ENCODE data around the gene LRCH3. TPM values are rescaled to one million over a fixed set of nuclear protein-coding genes. Genes with fewer than 3 reads are reported as not detected.
A peak's percentile ranks its signal among the peaks of the same experiment; 100 is the strongest.
"Not testable (repeated sequence)": the region's sequence is repeated elsewhere in the genome, so short reads cannot be mapped to it uniquely, and the experiment has no call there.

LRCH3 gene
- total RNA-seq, 1 experiment from 2014 or later = 75.8 TPM

DNA sequence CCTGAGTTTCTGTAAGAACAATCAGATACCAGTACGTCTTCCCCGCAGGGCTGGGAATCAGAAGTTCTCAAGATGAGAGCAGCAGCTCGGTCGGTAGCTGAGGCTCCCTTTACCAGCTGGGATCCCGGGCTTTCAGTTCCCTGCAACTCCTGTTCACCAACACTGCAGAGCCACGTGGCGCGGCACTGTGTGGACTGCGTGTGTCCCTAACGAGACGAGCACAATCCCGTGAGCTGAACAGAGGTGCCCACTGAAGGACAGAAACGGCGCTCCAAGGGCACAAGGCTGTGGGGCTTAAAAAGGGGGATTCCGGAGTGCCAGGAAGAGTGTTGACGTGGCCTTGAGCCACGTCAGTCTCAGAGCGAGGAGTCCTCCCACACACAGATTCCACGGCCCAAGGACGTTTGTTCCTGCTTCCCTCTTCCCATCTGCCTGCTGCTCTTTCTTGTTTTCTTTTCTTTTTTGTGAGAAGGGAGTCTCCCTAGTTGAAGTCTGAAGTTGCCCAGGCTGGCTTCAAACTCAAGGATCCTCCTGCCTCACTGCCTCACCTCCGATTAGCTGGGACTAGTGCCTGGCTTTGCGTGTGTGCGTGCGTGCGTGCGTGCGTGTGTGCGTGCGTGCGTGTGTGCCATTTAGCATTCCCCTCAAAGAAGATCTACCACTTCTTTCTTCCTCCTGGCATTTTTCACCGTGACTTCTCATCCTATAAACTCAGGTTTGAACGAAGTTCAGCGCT, 121.9 kb downstream of the LRCH3 start:
- no TSS peak for BruUV-seq (replicated peaks)
- Histone ChIP-seq H3K9me3 (ENCODE audit: control insufficient read depth, insufficient read depth, low read depth, low read length) (no peaks in the 10 kb centered on the region), H3K4me1 (ENCODE audit: control insufficient read depth, insufficient read depth, low read length) (no peaks in the 10 kb centered on the region), H3K27ac (ENCODE audit: low read length) (no peak overlapping the region), H3K4me3 (ENCODE audit: low read depth in 2 of 2, low read length in 2 of 2) (peak overlapping the region in 1 of 2 experiments; percentile 19; a peak in 2 of 4 replicates), H3K27me3 (ENCODE audit: control insufficient read depth, insufficient read depth, low read length) (no peaks in the 10 kb centered on the region), H3K36me3 (ENCODE audit: control insufficient read depth, insufficient read depth, low read length) (no peaks in the 10 kb centered on the region)
- TF ChIP-seq, protein P1, sequence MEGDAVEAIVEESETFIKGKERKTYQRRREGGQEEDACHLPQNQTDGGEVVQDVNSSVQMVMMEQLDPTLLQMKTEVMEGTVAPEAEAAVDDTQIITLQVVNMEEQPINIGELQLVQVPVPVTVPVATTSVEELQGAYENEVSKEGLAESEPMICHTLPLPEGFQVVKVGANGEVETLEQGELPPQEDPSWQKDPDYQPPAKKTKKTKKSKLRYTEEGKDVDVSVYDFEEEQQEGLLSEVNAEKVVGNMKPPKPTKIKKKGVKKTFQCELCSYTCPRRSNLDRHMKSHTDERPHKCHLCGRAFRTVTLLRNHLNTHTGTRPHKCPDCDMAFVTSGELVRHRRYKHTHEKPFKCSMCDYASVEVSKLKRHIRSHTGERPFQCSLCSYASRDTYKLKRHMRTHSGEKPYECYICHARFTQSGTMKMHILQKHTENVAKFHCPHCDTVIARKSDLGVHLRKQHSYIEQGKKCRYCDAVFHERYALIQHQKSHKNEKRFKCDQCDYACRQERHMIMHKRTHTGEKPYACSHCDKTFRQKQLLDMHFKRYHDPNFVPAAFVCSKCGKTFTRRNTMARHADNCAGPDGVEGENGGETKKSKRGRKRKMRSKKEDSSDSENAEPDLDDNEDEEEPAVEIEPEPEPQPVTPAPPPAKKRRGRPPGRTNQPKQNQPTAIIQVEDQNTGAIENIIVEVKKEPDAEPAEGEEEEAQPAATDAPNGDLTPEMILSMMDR (IDR thresholded peaks at IDR 0.05) = no peak
- TF ChIP-seq POLR2AphosphoS5 (IDR thresholded peaks at IDR 0.05; ENCODE audit: low read depth, low read length) (no peak), SIN3A (IDR thresholded peaks at IDR 0.05; ENCODE audit: borderline replicate concordance, insufficient read depth, low read depth, low read length) (no peak), TCF7L2 (IDR thresholded peaks at IDR 0.05; ENCODE audit: low read depth, low read length) (no peak)
- TF ChIP-seq, protein P2, sequence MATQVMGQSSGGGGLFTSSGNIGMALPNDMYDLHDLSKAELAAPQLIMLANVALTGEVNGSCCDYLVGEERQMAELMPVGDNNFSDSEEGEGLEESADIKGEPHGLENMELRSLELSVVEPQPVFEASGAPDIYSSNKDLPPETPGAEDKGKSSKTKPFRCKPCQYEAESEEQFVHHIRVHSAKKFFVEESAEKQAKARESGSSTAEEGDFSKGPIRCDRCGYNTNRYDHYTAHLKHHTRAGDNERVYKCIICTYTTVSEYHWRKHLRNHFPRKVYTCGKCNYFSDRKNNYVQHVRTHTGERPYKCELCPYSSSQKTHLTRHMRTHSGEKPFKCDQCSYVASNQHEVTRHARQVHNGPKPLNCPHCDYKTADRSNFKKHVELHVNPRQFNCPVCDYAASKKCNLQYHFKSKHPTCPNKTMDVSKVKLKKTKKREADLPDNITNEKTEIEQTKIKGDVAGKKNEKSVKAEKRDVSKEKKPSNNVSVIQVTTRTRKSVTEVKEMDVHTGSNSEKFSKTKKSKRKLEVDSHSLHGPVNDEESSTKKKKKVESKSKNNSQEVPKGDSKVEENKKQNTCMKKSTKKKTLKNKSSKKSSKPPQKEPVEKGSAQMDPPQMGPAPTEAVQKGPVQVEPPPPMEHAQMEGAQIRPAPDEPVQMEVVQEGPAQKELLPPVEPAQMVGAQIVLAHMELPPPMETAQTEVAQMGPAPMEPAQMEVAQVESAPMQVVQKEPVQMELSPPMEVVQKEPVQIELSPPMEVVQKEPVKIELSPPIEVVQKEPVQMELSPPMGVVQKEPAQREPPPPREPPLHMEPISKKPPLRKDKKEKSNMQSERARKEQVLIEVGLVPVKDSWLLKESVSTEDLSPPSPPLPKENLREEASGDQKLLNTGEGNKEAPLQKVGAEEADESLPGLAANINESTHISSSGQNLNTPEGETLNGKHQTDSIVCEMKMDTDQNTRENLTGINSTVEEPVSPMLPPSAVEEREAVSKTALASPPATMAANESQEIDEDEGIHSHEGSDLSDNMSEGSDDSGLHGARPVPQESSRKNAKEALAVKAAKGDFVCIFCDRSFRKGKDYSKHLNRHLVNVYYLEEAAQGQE (IDR thresholded peaks at IDR 0.05; ENCODE audit: insufficient read depth in 1 of 2, low read depth in 2 of 2, low read length in 1 of 2) = no peak
- in situ Hi-C loops (cut with HindIII; ENCODE audit: low pct_unique_long_range_greater_than_20kb, low sequenced_read_pairs) = no loop called here
- DNase-seq (ENCODE audit: low read depth, low spot score) = no peak
- POLR2A ChIA-PET = interaction anchor here (0.7 kb wide), 1 partner anchor 29 kb away, joined by 3 read pairs; no protein-coding TSS in a partner anchor
- peak; percentile 79 for ATAC-seq
- intact Hi-C loops (cut with micrococcal nuclease; ENCODE audit: unreplicated experiment) = no loop called here
- CTCF ChIA-PET = interaction anchor here (1.1 kb wide), 1 partner anchor 25 kb away, joined by 7 read pairs; no protein-coding TSS in a partner anchor

DNA sequence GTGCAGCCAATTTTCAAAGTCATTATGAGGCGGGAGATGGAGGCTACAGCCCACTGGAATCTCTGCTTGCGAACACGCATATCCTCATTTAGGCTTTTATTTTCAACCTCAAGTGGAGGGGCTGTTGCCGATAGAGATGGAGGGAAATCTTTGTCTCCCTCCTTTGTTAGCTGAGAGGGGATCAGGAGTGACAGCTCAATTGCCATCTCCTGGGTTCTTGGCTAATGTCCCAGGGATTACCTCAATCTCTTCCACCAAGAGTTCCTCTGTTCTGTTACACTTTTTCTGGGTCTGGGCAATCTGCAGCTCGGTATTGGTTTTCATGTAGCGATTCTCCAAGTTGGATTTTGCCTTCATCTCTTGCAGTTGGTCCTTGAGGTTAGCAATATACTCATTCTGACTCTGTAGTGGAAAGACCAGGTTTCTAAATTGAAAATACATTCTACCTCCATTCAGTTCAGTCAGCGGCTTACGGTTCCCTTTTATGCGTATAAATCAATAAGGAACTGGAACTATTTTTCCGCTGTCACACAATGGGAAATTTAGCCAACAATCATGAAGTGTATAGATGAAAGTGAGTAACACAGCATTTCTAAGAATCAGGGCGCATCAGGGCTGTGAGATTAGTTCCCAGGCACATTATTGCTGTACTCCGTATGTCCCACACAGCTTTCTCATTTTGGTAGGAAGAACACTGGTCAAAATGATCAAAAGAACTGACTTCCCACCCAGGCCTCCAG, 122.8 kb downstream of the LRCH3 start:
- CTCF ChIA-PET = no interaction called here
- TF ChIP-seq, protein P1 (IDR thresholded peaks at IDR 0.05) = no peak
- TF ChIP-seq, protein P2 (IDR thresholded peaks at IDR 0.05; ENCODE audit: insufficient read depth in 1 of 2, low read depth in 2 of 2, low read length in 1 of 2) = no peak
- TF ChIP-seq TCF7L2 (IDR thresholded peaks at IDR 0.05; ENCODE audit: low read depth, low read length) (no peak), POLR2AphosphoS5 (IDR thresholded peaks at IDR 0.05; ENCODE audit: low read depth, low read length) (no peak), SIN3A (IDR thresholded peaks at IDR 0.05; ENCODE audit: borderline replicate concordance, insufficient read depth, low read depth, low read length) (no peak)
- intact Hi-C loops (cut with micrococcal nuclease; ENCODE audit: unreplicated experiment) (no loop called here), in situ Hi-C loops (cut with HindIII; ENCODE audit: low pct_unique_long_range_greater_than_20kb, low sequenced_read_pairs) (no loop called here)
- Histone ChIP-seq H3K9me3 (ENCODE audit: control insufficient read depth, insufficient read depth, low read depth, low read length) (no peaks in the 10 kb centered on the region), H3K4me1 (ENCODE audit: control insufficient read depth, insufficient read depth, low read length) (no peaks in the 10 kb centered on the region), H3K4me3 (ENCODE audit: low read depth in 2 of 2, low read length in 2 of 2) (no peak overlapping the region), H3K27me3 (ENCODE audit: control insufficient read depth, insufficient read depth, low read length) (no peaks in the 10 kb centered on the region), H3K36me3 (ENCODE audit: control insufficient read depth, insufficient read depth, low read length) (no peaks in the 10 kb centered on the region), H3K27ac (ENCODE audit: low read length) (no peak overlapping the region)
- POLR2A ChIA-PET = no interaction called here
- no peak for ATAC-seq
- no peak for DNase-seq (ENCODE audit: low read depth, low spot score)
- no TSS peak for BruUV-seq (replicated peaks)

DNA sequence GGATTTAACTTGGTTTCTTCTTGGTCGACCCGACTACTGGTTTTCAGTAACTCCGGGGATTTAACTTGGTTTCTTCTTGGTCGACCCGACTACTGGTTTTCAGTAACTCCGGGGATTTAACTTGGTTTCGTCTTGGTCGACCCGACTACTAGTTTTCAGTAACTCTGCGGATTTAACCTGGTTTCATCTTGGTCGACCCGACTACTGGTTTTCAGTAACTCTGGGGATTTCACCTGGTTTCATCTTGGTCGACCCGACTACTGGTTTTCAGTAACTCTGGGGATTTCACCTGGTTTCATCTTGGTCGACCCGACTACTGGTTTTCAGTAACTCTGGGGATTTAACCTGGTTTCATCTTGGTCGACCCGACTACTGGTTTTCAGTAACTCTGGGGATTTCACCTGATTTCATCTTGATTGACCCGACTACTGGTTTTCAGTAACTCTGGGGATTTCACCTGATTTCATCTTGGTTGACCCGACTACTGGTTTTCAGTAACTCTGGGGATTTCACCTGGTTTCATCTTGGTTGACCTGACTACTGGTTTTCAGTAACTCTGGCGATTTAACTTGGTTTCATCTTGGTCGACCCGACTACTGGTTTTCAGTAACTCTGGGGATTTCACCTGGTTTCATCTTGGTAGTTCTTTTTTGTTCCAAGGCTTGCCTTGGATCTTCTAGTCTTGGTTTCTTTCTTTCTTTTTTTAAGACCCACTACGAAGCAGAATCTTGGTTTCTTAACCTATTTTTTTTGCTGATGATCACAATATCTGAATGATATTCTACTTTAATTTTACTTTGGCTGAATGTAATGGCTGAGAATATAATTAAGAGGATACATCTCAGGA, 130.6 kb downstream of the LRCH3 start:
- H3K9me3 ChIP-seq (ENCODE audit: control insufficient read depth, insufficient read depth, low read depth, low read length); CTCF ChIA-PET; intact Hi-C loops (cut with micrococcal nuclease; ENCODE audit: unreplicated experiment): not testable (repeated sequence)

More for the DNA sequence above, 130.6 kb downstream of the LRCH3 start:
- H3K36me3 ChIP-seq (ENCODE audit: control insufficient read depth, insufficient read depth, low read length); in situ Hi-C loops (cut with HindIII; ENCODE audit: low pct_unique_long_range_greater_than_20kb, low sequenced_read_pairs); DNase-seq (ENCODE audit: low read depth, low spot score); H3K4me1 ChIP-seq (ENCODE audit: control insufficient read depth, insufficient read depth, low read length); H3K4me3 ChIP-seq (ENCODE audit: low read depth in 2 of 2, low read length in 2 of 2); H3K27me3 ChIP-seq (ENCODE audit: control insufficient read depth, insufficient read depth, low read length); ATAC-seq; H3K27ac ChIP-seq (ENCODE audit: low read length); BruUV-seq (replicated peaks); POLR2A ChIA-PET: not testable (repeated sequence)
